T-helper 1 cell treated with Interleukin-12 subunit alpha and Interleukin-12 subunit beta and Interleukin-4 antibody, amounts not matched to agents 30 ng/mL and 1 ng/mL, for 36 hours (primary cell): ENCODE measurements around the gene NAPB. TPM values are rescaled to one million over a fixed set of nuclear protein-coding genes. Genes with fewer than 3 reads are reported as not detected.

ENCODE experiments used
- intact Hi-C: fragments of 100-400 bp; cut with micrococcal nuclease; formaldehyde crosslinking; loops from one replicate; pipeline ENCODE4 v1.15.1; 2024
- total RNA-seq: library from RNA; stranded (reverse); gene quantifications from 2 replicates; pipeline ENCODE4 v1.2.3, GENCODE V29; 2022

NAPB gene
- total RNA-seq, 1 donor from 2014 or later = 23.7 TPM

GRCh38 chr20:23408957-23409356 is 12.3 kb downstream of the NAPB start:
- intact Hi-C loops = loop anchor here (1.0 to 2.0 kb wide), 5 partner anchors 10 to 266 kb away; partner anchors contain the start of genes GZF1 and NXT1

- intact Hi-C loops = loop anchor here (1.0 to 2.0 kb wide), 5 partner anchors 9 to 265 kb away; partner anchors contain the start of genes GZF1 and NXT1
Measured at GRCh38 chr20:23407781-23408464, 13.4 kb downstream of the NAPB start.

DNA sequence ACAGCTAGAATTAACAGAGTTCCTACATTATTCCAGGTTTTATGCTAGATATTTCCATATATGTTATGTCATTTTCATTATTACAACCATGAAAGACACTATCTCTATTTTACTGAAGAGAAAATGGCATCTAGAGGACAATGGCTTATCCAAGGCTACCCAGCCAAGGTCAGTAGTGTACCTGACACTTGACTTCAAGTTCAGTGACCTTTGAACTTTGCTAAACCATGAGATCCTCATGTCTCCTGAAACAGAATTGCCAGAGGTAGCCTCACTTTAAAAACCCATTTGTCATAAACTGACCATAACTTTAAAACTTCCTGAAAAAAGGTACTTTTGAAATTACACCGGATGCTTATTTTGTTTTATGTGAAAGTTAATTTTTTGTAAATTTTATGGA is 14.4 kb downstream of the NAPB start:
- intact Hi-C loops = no loop called here

DNA sequence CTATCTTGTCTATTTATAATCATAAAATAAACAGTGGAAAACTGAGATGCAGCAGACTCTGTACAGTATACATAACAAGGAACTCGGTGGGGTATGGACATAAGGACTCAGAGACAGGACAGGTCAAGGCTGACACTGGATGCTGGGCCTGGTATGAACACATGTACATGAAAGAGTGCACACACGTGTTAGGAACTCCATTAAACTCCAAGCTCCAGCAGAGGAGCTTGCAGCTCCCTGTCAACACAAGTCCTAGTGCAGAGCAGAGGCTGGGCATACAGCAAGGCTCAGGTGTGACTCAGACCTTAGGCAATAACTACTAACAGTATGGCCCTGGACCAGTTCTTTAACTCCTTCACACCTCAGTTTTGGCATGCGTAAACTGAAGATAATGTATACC is 17.1 kb downstream of the NAPB start:
- intact Hi-C loops = no loop called here

DNA sequence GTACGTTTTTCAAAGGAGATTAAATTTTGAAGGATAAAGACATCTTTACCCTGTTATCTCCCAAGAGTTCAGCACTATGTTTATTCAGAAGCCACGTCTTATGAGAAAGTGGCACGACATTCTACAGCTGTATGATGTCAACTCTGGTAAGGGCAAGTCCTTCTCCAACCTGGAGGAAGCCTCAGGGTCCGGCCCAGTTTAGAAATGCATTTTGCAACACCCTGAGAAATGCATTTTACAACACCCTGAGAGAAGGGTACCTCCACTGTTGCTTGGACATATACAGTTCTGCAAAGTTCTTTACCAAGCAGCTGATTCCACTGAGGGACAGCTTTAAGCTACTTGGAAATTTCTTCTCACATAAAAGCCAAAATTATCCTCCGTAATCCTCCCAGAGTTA is 17.5 kb downstream of the NAPB start:
- intact Hi-C loops = no loop called here

DNA sequence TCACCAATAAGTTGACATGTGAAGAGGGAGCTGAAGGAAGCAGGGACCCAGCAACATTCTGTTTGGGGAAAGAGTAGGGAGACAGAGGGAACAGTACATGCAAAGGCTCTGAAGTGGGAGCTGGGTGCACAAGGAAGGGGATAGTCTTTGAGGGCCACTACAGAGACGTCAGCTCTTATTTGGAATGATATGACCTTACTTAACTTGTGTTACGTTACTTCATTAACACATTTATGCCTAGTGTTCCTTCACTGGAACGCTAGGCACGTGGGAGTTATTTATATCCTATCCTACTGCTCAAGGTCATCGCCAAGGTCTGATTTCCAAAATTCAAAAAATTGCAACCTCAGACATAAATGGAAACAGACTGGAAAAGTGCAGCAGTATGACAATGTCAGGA is 20.2 kb downstream of the NAPB start:
- intact Hi-C loops = no loop called here

- intact Hi-C loops = loop anchor here (1.0 to 2.0 kb wide), 5 partner anchors 9 to 49 kb away; partner anchors contain the start of genes GZF1 and NXT1
Measured at GRCh38 chr20:23399568-23400241, 21.6 kb downstream of the NAPB start.

GRCh38 chr20:23397961-23398360 is 23.3 kb downstream of the NAPB start:
- intact Hi-C loops = loop anchor here (2.0 kb wide), 3 partner anchors 15 to 47 kb away; partner anchors contain the start of genes GZF1 and NXT1

- intact Hi-C loops = no loop called here
Measured at GRCh38 chr20:23396950-23397627, 24.2 kb downstream of the NAPB start.

- intact Hi-C loops = no loop called here
Measured at GRCh38 chr20:23393996-23394775, 27.1 kb downstream of the NAPB start.

DNA sequence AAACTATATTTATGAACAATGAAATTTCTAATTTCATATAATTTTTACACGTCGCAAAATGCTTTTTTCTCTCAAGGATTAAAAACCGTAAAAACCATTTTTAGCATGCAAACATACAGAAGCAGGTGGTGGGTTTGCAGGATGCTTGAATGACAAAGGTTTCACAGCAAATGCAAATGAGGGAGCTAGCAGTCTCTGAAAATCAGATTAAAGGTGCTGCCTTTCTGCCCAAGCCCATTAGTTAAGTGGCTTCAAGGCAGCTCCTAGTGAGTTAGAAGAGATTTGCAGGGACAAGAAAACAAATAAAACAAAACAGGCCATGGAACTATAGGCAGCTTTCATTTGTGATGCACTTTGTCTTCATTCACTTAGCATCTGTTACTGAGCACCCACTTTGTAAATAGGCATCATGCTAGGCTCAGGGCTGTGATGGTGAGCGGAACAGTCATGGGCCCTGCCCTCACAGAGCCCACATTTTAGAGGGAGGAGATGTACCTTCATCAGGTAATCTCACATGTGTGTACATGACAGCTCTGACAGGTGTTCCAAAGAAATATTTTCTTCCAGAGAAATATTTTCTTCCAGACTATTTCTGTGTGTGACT is 29.5 kb downstream of the NAPB start:
- intact Hi-C loops = no loop called here

GRCh38 chr20:23390091-23390774 is 31.1 kb downstream of the NAPB start:
- intact Hi-C loops = no loop called here

GRCh38 chr20:23387118-23387443 is 34.2 kb downstream of the NAPB start:
- intact Hi-C loops = no loop called here

- intact Hi-C loops = no loop called here
Measured at GRCh38 chr20:23386304-23387117, 34.8 kb downstream of the NAPB start.

DNA sequence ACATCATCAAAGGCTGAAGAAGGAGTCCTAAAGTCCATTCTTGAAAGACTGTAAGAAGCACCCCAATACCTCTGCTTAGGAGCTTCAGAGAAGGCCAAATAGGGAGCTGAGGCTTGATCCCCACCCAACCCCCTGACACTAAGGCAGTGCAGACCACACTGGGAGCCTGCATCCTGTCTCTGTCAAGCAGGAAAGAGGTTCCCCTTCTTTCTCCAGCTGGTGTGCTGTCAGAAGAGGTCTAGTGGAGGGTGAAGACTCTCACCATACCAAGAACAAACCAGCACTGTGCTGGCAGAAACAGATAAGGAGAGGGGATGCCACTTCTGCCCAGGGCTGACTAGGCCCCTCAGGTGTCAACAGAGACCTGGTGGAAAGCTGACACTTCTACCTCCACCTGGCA is 39.4 kb downstream of the NAPB start:
- intact Hi-C loops = no loop called here

- intact Hi-C loops = no loop called here
Measured at GRCh38 chr20:23379772-23380171, 41.5 kb downstream of the NAPB start.

GRCh38 chr20:23375827-23376226 is 45.5 kb downstream of the NAPB start:
- intact Hi-C loops = no loop called here

DNA sequence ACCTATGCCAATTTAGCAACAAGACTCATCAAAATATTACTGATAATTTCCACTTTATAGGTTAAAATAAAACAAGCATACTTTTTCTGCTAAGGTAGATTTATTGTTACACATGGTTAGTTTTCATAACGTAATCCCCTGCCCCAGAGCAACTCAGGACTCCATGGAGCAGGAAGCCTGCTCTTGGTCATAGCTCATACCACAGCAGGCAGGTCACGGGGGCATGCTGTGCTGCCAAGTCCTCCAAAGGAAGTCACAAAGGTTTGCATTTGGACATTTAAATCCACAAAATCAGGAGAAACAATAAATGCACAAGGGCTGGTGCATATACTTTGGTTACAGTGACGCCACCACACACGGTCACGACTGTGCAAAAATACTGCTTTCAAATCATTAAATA is 46.8 kb downstream of the NAPB start:
- intact Hi-C loops = no loop called here

DNA sequence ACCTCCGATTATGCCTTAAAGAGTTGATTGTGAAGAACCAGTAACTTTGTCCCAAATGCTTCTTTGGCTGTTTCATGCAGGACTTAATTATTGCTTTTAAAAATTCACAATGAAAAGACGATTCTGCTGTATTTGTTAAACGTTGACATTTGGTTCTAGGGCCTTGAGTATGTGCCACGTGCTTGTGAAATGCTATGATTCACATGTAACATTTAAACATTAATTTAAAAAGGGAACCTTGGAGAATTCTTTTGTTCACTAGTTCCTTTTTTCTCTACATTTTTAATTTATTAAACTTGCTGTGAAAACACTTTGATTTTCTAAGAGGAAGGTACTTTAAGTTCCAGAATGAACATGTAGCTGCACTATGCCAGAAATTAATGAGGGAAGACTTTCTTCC is 49.8 kb downstream of the NAPB start:
- intact Hi-C loops = no loop called here

- intact Hi-C loops = no loop called here
Measured at GRCh38 chr20:23370873-23371272, 50.4 kb downstream of the NAPB start.
